ENCODE results near the gene SGCD.

SGCD gene

GRCh38 chr5:156396063-156396829 is 69.3 kb downstream of the SGCD start:
- Histone ChIP-seq H3K4me2 (ENCODE audit: low read length, poor library complexity, severe bottlenecking) (no peak overlapping the region), H3K4ac (ENCODE audit: low read depth in 1 of 2, low read length in 2 of 2) (no peak overlapping the region), H3K27ac (ENCODE audit: low read length, poor library complexity, severe bottlenecking) (no peak overlapping the region), H4K91ac (ENCODE audit: low read length) (no peak overlapping the region), H2AK5ac (ENCODE audit: low read length, severe bottlenecking) (no peak overlapping the region), H2BK120ac (ENCODE audit: low read depth, low read length) (no peak overlapping the region), H3K23ac (ENCODE audit: low read length in 2 of 2) (no peak overlapping the region), H3K27me3 (ENCODE audit: control insufficient read depth in 1 of 2, insufficient read depth in 1 of 2, low read length in 2 of 2) (no peaks in the 10 kb centered on the region), H3K79me1 (replicated peaks; ENCODE audit: low read length, poor library complexity, severe bottlenecking) (no peaks in the 10 kb centered on the region), H3K36me3 (ENCODE audit: control insufficient read depth in 1 of 2, insufficient read depth in 2 of 2, low read depth in 1 of 2, low read length in 2 of 2) (no peaks in the 10 kb centered on the region), H2AFZ (ENCODE audit: low read depth, low read length) (no peak overlapping the region), H2BK5ac (ENCODE audit: low read depth, low read length, poor library complexity, severe bottlenecking) (no peak overlapping the region), H2BK15ac (ENCODE audit: low read depth, poor library complexity, severe bottlenecking) (no peak overlapping the region), H3K4me1 (ENCODE audit: control insufficient read depth, insufficient read depth, low read depth, low read length) (no peaks in the 10 kb centered on the region), H3K9me3 (ENCODE audit: control insufficient read depth, low read length) (peaks cover 3% of the 10 kb centered on the region), H3K9ac (ENCODE audit: low read length) (no peak overlapping the region), H3K18ac (ENCODE audit: low read depth in 1 of 2, low read length in 2 of 2) (peak overlapping the region; percentile 2 to 57), H3K4me3 (ENCODE audit: insufficient read depth in 1 of 2, low read depth in 1 of 2, low read length in 2 of 2) (no peak overlapping the region), H2BK12ac (ENCODE audit: low read length in 2 of 2) (peak overlapping the region in 1 of 2 experiments; percentile 9), H3K14ac (ENCODE audit: low read length in 2 of 2) (peak overlapping the region in 1 of 2 experiments; percentile 45), H4K8ac (ENCODE audit: low read length) (no peak overlapping the region)
- WGBS: 66% methylated on average over 11 of the region's 11 CpGs
- DNase-seq: peak; percentile 46

DNA sequence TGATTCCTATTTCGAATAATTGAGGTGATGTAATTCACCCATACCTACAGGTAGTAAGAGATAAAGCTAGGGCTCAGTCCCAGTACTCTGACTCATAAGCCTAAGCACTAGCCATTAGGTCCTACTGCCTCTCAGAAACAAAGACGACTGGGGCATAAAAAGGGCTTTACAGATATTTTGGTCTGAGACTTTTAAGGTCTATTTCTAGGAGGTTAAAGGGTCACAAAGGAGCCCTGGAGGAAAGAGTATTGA is 69.8 kb downstream of the SGCD start:
- Histone ChIP-seq H4K8ac (ENCODE audit: low read length) (no peak overlapping the region), H3K27ac (ENCODE audit: low read length, poor library complexity, severe bottlenecking) (no peak overlapping the region), H2BK120ac (ENCODE audit: low read depth, low read length) (no peak overlapping the region), H3K4me1 (ENCODE audit: control insufficient read depth, insufficient read depth, low read depth, low read length) (no peaks in the 10 kb centered on the region), H3K14ac (ENCODE audit: low read length in 2 of 2) (no peak overlapping the region), H3K9me3 (ENCODE audit: control insufficient read depth, low read length) (peaks cover 3% of the 10 kb centered on the region), H2AFZ (ENCODE audit: low read depth, low read length) (no peak overlapping the region), H4K91ac (ENCODE audit: low read length) (no peak overlapping the region), H3K4me3 (ENCODE audit: insufficient read depth in 1 of 2, low read depth in 1 of 2, low read length in 2 of 2) (no peak overlapping the region), H2BK12ac (ENCODE audit: low read length in 2 of 2) (peak overlapping the region in 1 of 2 experiments; percentile 9), H3K9ac (ENCODE audit: low read length) (no peak overlapping the region), H3K36me3 (ENCODE audit: control insufficient read depth in 1 of 2, insufficient read depth in 2 of 2, low read depth in 1 of 2, low read length in 2 of 2) (no peaks in the 10 kb centered on the region), H3K18ac (ENCODE audit: low read depth in 1 of 2, low read length in 2 of 2) (peak overlapping the region in 1 of 2 experiments; percentile 2), H2BK5ac (ENCODE audit: low read depth, low read length, poor library complexity, severe bottlenecking) (no peak overlapping the region), H3K79me1 (replicated peaks; ENCODE audit: low read length, poor library complexity, severe bottlenecking) (no peaks in the 10 kb centered on the region), H3K4me2 (ENCODE audit: low read length, poor library complexity, severe bottlenecking) (no peak overlapping the region), H3K23ac (ENCODE audit: low read length in 2 of 2) (no peak overlapping the region), H3K27me3 (ENCODE audit: control insufficient read depth in 1 of 2, insufficient read depth in 1 of 2, low read length in 2 of 2) (no peaks in the 10 kb centered on the region), H3K4ac (ENCODE audit: low read depth in 1 of 2, low read length in 2 of 2) (peak overlapping the region in 1 of 2 experiments; percentile 47), H2AK5ac (ENCODE audit: low read length, severe bottlenecking) (no peak overlapping the region), H2BK15ac (ENCODE audit: low read depth, poor library complexity, severe bottlenecking) (no peak overlapping the region)
- DNase-seq: no peak
- WGBS: 85% methylated on average over 2 of the region's 2 CpGs

GRCh38 chr5:156399323-156399722 is 72.4 kb downstream of the SGCD start:
- Histone ChIP-seq H3K4me1 (ENCODE audit: control insufficient read depth, insufficient read depth, low read depth, low read length) (no peaks in the 10 kb centered on the region), H2AFZ (ENCODE audit: low read depth, low read length) (no peak overlapping the region), H2AK5ac (ENCODE audit: low read length, severe bottlenecking) (no peak overlapping the region), H3K14ac (ENCODE audit: low read length in 2 of 2) (no peak overlapping the region), H3K4me2 (ENCODE audit: low read length, poor library complexity, severe bottlenecking) (no peak overlapping the region), H3K27me3 (ENCODE audit: control insufficient read depth in 1 of 2, insufficient read depth in 1 of 2, low read length in 2 of 2) (no peaks in the 10 kb centered on the region), H3K23ac (ENCODE audit: low read length in 2 of 2) (no peak overlapping the region), H3K9me3 (ENCODE audit: control insufficient read depth, low read length) (peaks cover 3% of the 10 kb centered on the region), H2BK15ac (ENCODE audit: low read depth, poor library complexity, severe bottlenecking) (no peak overlapping the region), H3K9ac (ENCODE audit: low read length) (no peak overlapping the region), H4K8ac (ENCODE audit: low read length) (no peak overlapping the region), H3K79me1 (replicated peaks; ENCODE audit: low read length, poor library complexity, severe bottlenecking) (no peaks in the 10 kb centered on the region), H2BK120ac (ENCODE audit: low read depth, low read length) (no peak overlapping the region), H2BK12ac (ENCODE audit: low read length in 2 of 2) (no peak overlapping the region), H3K4ac (ENCODE audit: low read depth in 1 of 2, low read length in 2 of 2) (no peak overlapping the region), H3K27ac (ENCODE audit: low read length, poor library complexity, severe bottlenecking) (no peak overlapping the region), H2BK5ac (ENCODE audit: low read depth, low read length, poor library complexity, severe bottlenecking) (no peak overlapping the region), H3K4me3 (ENCODE audit: insufficient read depth in 1 of 2, low read depth in 1 of 2, low read length in 2 of 2) (no peak overlapping the region), H3K18ac (ENCODE audit: low read depth in 1 of 2, low read length in 2 of 2) (peak overlapping the region in 1 of 2 experiments; percentile 15), H4K91ac (ENCODE audit: low read length) (no peak overlapping the region), H3K36me3 (ENCODE audit: control insufficient read depth in 1 of 2, insufficient read depth in 2 of 2, low read depth in 1 of 2, low read length in 2 of 2) (no peaks in the 10 kb centered on the region)
- WGBS: 66% methylated on average over 2 of the region's 2 CpGs
- DNase-seq: no peak

GRCh38 chr5:156400231-156400986 is 73.4 kb downstream of the SGCD start:
- no peaks in the 10 kb centered on the region for H3K79me1 ChIP-seq (replicated peaks; ENCODE audit: low read length, poor library complexity, severe bottlenecking)
- H3K9me3 ChIP-seq (ENCODE audit: control insufficient read depth, low read length): peaks cover 3% of the 10 kb centered on the region
- H3K27ac ChIP-seq (ENCODE audit: low read length, poor library complexity, severe bottlenecking): no peak overlapping the region
- no peak overlapping the region for H3K14ac ChIP-seq (ENCODE audit: low read length in 2 of 2)
- no peak overlapping the region for H3K9ac ChIP-seq (ENCODE audit: low read length)
- H2BK5ac ChIP-seq (ENCODE audit: low read depth, low read length, poor library complexity, severe bottlenecking): no peak overlapping the region
- no peak overlapping the region for H2AFZ ChIP-seq (ENCODE audit: low read depth, low read length)
- H2BK12ac ChIP-seq (ENCODE audit: low read length in 2 of 2): no peak overlapping the region
- no peak overlapping the region for H2BK120ac ChIP-seq (ENCODE audit: low read depth, low read length)
- H3K27me3 ChIP-seq (ENCODE audit: control insufficient read depth in 1 of 2, insufficient read depth in 1 of 2, low read length in 2 of 2): no peaks in the 10 kb centered on the region
- no peak overlapping the region for H4K8ac ChIP-seq (ENCODE audit: low read length)
- H3K4ac ChIP-seq (ENCODE audit: low read depth in 1 of 2, low read length in 2 of 2): no peak overlapping the region
- no peak overlapping the region for H3K4me3 ChIP-seq (ENCODE audit: insufficient read depth in 1 of 2, low read depth in 1 of 2, low read length in 2 of 2)
- H3K18ac ChIP-seq (ENCODE audit: low read depth in 1 of 2, low read length in 2 of 2): peak overlapping the region in 1 of 2 experiments; percentile 80
- no peaks in the 10 kb centered on the region for H3K4me1 ChIP-seq (ENCODE audit: control insufficient read depth, insufficient read depth, low read depth, low read length)
- H3K36me3 ChIP-seq (ENCODE audit: control insufficient read depth in 1 of 2, insufficient read depth in 2 of 2, low read depth in 1 of 2, low read length in 2 of 2): no peaks in the 10 kb centered on the region
- no peak overlapping the region for H4K91ac ChIP-seq (ENCODE audit: low read length)
- H3K4me2 ChIP-seq (ENCODE audit: low read length, poor library complexity, severe bottlenecking): no peak overlapping the region
- no peak for DNase-seq
- no peak overlapping the region for H3K23ac ChIP-seq (ENCODE audit: low read length in 2 of 2)
- H2AK5ac ChIP-seq (ENCODE audit: low read length, severe bottlenecking): no peak overlapping the region
- H2BK15ac ChIP-seq (ENCODE audit: low read depth, poor library complexity, severe bottlenecking): no peak overlapping the region

Data from mesenchymal stem cell (in vitro differentiated cells and primary cell).